Measurements from ENCODE around the gene LGI2. TPM values are rescaled to one million over a fixed set of nuclear protein-coding genes. Genes with fewer than 3 reads are reported as not detected.

The LGI2 gene
- total and polyA plus RNA-seq, 9 of the 15 experiments (the other 6 are each of a cell fraction or from before 2014, with no cell fraction given): 0.03 to 0.07 TPM; not detected in 7

- WGBS (ENCODE audit: insufficient coverage, low coverage, missing lambda C conversion rate): 10% methylated on average over 22 of the region's 26 CpGs
- Histone ChIP-seq H3K4me3 (no peak overlapping the region), H3K27ac (ENCODE audit: extremely low read depth, low read depth, low read length) (no peak overlapping the region), H3K79me2 (ENCODE audit: control insufficient read depth, insufficient read depth, low read length) (no peaks in the 10 kb centered on the region), H3K4me2 (ENCODE audit: insufficient read depth, low read length) (no peak overlapping the region), H3K9me1 (ENCODE audit: control insufficient read depth, insufficient read depth, low read length) (peaks cover 3% of the 10 kb centered on the region), H4K20me1 (replicated peaks; ENCODE audit: control insufficient read depth, insufficient read depth, low read length) (no peaks in the 10 kb centered on the region), H3K27me3 (ENCODE audit: control insufficient read depth in 2 of 2, insufficient read depth in 2 of 2, low read length in 2 of 2) (peaks cover 29 to 54% of the 10 kb centered on the region in 2 experiments), H3K4me1 (replicated peaks in 1 of 2; ENCODE audit: control insufficient read depth in 2 of 2, insufficient read depth in 2 of 2, low read length in 2 of 2) (peaks cover 0 to 5% of the 10 kb centered on the region in 2 experiments; a peak in 2 of 5 replicates), H3K9me3 (replicated peaks; ENCODE audit: control insufficient read depth, insufficient read depth, low read depth, low read length) (no peaks in the 10 kb centered on the region), H3K36me3 (ENCODE audit: control insufficient read depth, insufficient read depth, low read length) (no peaks in the 10 kb centered on the region), H3K9ac (ENCODE audit: insufficient read depth in 1 of 2, low read depth in 2 of 2, low read length in 2 of 2) (no peak overlapping the region), H2AFZ (ENCODE audit: low read depth, low read length) (no peak overlapping the region)
- POLR2A ChIA-PET: interaction anchor here (0.7 kb wide), 1 partner anchor 9 kb away, joined by 3 read pairs; no protein-coding TSS in a partner anchor
- TF ChIP-seq DDX20 (tag; IDR thresholded peaks at IDR 0.05; ENCODE audit: low read depth) (no peak), PKNOX1 (IDR thresholded peaks at IDR 0.05) (no peak), ZC3H4 (CRISPR knock-in tag; IDR thresholded peaks at IDR 0.05; ENCODE audit: borderline replicate concordance) (no peak), MED1 (CRISPR knock-in tag; IDR thresholded peaks at IDR 0.05; ENCODE audit: borderline replicate concordance) (no peak), ZNF592 (IDR thresholded peaks at IDR 0.05) (no peak), BHLHE40 (IDR thresholded peaks at IDR 0.05; ENCODE audit: low read length) (no peak), DNMT1 (IDR thresholded peaks at IDR 0.05) (no peak), KDM5B (IDR thresholded peaks at IDR 0.05; ENCODE audit: insufficient replicate concordance, low read depth, low read length) (no peak)
- no TSS peak for BruUV-seq (replicated peaks)
- intact Hi-C loops (cut with micrococcal nuclease): no loop called here
- ATAC-seq: peak; percentile 22; the same call in 1 of the 3 replicates
- CTCF ChIA-PET (ENCODE audit: low intra/inter-chr PET ratio): no interaction called here
- no peak for DNase-seq (ENCODE audit: extremely low read depth in 1 of 4, low spot score in 3 of 4)
- in situ Hi-C loops (cut with MboI): no loop called here
- FAIRE-seq: no peak
Observed at GRCh38 chr4:25031077-25031621, 403 bp upstream of the LGI2 start.
